HL-60 (cell line): ENCODE results near the gene BUD23.

ENCODE experiments used
- CTCF ChIP-seq: IDR thresholded peaks from one replicate; pipeline ENCODE4 v1.5.1; 2011; ENCODE audit warnings: low read length, control low read depth, inconsistent platforms; ENCODE audit not compliant: insufficient read depth
- GABPA ChIP-seq: IDR thresholded peaks from 2 replicates; pipeline ENCODE4 v1.6.1; 2012; ENCODE audit warnings: low read depth
- POLR2AphosphoS5 ChIP-seq: IDR thresholded peaks from 2 replicates; pipeline ENCODE4 v1.6.1; 2012; ENCODE audit warnings: low read depth
- REST ChIP-seq: IDR thresholded peaks from 2 replicates; pipeline ENCODE4 v1.6.1; 2012; ENCODE audit warnings: low read depth; ENCODE audit not compliant: insufficient replicate concordance

- no peak for TF ChIP-seq CTCF
- TF ChIP-seq GABPA = no peak
- no peak for TF ChIP-seq POLR2AphosphoS5
- TF ChIP-seq REST = no peak
Measured at GRCh38 chr7:73674468-73675124, 8.8 kb upstream of the BUD23 start.
